ENCODE data around the gene CLCN1.

The CLCN1 gene

GRCh38 chr7:143295870-143296269 lies 20.0 kb upstream of the CLCN1 start:
- DNase-seq (ENCODE audit: low read depth, low spot score), result no peak

DNA sequence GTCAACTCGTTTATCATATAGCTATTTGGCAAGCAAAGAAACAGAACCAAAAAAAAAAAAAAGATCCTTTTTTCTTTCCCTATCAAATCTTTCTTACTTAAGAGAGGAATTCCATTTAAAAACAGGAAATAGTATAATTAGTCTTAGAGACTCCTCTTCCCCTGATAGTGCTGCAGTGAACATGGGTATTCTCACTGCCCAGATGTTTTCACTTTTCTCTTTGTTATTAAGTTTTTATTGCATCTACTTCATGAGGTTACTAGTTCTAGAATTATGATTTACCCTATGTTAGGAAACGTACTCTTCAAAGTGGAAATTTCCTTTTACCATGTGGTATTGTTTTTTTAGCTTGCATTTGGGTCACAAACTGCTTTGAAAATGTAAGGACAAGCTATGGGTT lies 19.2 kb upstream of the CLCN1 start:
- DNase-seq (ENCODE audit: low read depth, low spot score), result no peak

- no peak for DNase-seq (ENCODE audit: low read depth, low spot score)
Measured at GRCh38 chr7:143299346-143299745, 16.6 kb upstream of the CLCN1 start.

DNA sequence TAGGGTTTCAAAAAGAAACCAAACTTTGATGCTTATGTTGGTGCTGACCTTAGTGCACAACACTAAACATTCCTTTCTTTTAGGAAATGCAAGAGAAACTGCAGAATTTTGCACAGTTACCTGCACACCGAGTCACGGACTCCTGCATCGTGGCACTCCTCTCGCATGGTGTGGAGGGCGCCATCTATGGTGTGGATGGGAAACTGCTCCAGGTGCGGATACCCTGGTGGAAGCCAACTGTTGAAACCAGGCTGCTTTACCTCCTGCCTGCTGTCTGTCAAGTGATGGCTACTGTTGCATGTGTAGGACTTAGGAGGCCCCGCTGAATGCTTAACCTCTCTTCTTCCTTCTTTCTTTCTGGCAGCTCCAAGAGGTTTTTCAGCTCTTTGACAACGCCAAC lies 16.1 kb upstream of the CLCN1 start:
- no peak for DNase-seq (ENCODE audit: low read depth, low spot score)

- no peak for DNase-seq (ENCODE audit: low read depth, low spot score)
Measured at GRCh38 chr7:143300959-143301935, 14.7 kb upstream of the CLCN1 start.

DNA sequence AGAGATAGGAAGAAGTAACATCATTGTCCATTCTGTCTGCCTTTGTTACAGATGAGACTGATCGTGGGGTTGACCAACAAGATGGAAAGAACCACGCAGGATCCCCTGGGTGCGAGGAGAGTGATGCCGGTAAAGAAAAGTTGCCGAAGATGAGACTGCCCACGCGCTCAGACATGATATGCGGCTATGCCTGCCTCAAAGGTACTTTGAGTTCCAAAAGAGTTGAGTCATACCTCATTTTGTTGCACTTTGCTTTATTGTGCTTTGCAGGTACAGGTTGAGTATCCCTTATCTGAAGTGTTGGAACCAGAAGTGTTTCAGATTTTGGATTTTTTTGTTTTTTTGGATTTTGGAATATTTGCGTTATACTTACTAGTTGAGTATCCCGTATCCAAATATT lies 12.2 kb upstream of the CLCN1 start:
- DNase-seq (ENCODE audit: low read depth, low spot score), result no peak

DNA sequence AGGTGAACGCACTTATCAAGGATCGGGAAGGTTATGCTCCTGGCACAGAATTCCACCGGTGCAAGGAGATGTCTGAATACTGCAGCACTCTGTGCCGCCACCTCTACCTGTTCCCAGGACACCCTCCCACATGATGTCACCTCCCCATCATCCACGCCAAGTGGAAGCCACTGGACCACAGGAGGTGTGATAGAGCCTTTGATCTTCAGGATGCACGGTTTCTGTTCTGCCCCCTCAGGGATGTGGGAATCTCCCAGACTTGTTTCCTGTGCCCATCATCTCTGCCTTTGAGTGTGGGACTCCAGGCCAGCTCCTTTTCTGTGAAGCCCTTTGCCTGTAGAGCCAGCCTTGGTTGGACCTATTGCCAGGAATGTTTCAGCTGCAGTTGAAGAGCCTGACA lies 11.0 kb upstream of the CLCN1 start:
- no peak for DNase-seq (ENCODE audit: low read depth, low spot score)

DNA sequence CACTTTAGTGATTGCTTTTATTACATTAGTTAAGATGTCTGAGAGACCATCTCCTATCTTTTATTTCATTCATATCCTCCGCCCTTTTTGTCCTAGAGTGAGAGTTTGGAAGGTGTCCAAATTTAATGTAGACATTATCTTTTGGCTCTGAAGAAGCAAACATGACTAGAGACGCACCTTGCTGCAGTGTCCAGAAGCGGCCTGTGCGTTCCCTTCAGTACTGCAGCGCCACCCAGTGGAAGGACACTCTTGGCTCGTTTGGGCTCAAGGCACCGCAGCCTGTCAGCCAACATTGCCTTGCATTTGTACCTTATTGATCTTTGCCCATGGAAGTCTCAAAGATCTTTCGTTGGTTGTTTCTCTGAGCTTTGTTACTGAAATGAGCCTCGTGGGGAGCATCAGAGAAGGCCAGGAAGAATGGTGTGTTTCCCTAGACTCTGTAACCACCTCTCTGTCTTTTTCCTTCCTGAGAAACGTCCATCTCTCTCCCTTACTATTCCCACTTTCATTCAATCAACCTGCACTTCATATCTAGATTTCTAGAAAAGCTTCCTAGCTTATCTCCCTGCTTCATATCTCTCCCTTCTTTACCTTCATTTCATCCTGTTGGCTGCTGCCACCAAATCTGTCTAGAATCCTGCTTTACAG lies 10.4 kb upstream of the CLCN1 start:
- no peak for DNase-seq (ENCODE audit: low read depth, low spot score)

DNA sequence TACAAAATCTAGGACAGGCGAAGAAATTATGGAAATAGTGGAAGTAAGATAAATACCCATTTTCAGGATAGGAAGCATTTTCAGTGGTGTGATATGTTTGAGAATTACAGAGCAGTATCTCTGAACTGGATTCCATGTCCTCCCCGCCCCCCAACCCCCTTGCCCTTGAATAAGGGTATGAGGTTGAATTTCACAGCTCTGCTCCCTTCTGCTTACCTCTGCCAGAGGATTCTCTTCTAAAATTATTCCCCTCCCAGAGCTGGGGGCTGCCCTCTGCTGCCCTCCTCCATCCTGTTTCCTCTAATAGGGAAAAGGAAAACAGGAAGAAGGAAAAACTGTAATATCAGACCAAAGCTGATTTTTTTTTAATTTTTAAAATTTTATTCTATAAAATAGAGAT lies 7.3 kb upstream of the CLCN1 start:
- DNase-seq (ENCODE audit: low read depth, low spot score), result no peak

DNA sequence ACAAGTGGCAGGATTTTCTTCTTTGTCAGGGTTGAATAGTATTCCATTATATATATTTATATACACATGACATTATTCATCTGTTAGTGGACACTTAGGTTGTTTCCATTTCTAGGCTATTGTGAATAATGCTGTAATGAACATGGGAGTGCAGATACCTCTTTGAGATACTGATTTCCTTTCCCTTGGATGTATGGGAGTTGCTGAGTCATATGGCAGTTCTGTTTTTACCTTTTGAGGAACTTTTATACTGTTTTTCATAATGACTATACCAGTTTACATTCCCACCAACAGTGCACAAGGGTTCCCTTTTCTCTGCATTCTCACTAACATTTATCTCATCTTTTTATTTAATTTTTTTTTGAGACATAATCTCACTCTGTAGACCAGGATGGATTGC lies 1.8 kb upstream of the CLCN1 start:
- DNase-seq (ENCODE audit: low read depth, low spot score), result no peak

- DNase-seq (ENCODE audit: low read depth, low spot score), result no peak
Measured at GRCh38 chr7:143316492-143316891, 581 bp downstream of the CLCN1 start.

DNA sequence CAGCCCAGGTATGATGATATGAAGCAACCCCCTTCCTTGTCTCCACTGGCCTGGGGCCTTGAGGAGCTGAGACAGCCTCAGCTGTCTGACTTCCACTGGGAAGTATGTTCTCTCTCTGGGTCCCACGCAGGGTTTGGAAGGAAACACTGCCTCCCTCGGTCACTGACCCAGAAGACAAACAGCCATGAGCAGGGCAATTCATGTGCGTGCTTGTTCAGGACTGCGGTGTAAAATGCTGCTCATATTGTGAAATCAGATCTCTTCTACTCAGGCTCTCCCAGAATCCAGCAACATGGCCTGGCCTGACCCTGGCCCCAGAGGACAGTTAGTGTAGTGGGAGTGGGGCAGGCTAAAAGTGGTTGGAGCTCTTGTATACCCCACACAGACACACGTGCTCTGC lies 2.8 kb downstream of the CLCN1 start:
- peak; percentile 37 for DNase-seq (ENCODE audit: low read depth, low spot score)

DNA sequence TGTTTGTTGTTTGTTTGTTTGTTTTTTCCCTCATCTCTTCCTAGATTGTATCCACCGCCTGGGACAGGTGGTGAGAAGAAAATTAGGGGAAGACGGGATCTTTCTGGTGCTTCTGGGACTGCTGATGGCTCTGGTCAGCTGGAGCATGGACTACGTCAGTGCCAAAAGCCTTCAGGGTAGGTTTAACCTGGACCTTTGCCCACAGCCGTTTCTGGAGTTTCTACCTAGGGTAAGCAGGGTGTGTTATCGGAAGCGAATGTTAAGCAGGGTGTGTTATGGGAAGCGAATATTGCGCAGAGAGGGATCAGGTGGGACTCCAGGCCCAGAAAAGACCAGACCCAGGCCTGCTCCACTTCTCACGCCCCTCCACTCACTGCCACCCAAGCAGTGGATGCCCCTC lies 4.7 kb downstream of the CLCN1 start:
- DNase-seq (ENCODE audit: low read depth, low spot score), result no peak

GRCh38 chr7:143321242-143321641 lies 5.3 kb downstream of the CLCN1 start:
- no peak for DNase-seq (ENCODE audit: low read depth, low spot score)

- DNase-seq (ENCODE audit: low read depth, low spot score), result no peak
Measured at GRCh38 chr7:143321734-143322133, 5.8 kb downstream of the CLCN1 start.

DNA sequence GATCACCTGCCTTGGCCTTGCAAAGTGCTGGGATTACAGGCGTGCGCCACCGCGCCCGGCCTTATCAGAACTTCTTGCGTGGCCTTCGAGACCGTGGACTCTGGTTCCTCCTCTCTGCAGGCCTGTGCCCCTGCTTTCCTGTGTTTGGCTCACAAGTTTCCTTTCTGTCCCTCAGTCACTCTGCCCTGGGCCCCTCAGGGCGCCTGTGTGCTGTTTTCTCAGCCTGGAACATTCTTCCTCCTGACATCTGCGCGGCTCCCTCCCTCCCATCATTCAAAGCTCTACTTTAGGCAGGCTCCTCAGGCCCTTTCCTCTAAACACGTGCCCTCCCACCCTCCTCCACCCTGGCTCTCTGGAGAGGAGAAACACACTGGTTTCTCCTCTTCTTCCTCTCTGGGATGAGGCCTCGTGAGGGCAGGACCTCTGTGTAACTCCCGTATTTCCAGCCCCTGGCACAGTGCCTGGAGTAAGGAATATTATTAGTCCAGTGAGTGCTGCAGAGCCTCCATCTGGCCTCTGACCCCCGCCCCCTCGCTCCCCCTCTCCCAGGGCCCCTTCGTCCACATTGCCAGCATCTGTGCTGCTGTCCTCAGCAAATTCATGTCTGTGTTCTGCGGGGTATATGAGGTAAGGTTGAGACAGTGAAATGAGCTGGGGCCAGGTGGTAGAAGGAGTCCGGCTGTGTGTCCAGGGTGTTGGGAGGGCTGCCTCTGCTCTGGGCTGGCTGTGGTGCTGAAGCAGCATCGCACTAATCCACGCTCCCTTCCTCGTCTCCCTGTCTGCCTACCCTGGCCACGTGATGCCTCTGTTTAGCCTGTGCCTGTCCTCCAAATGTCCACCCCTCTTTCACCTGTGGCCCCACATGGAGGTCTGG lies 7.1 kb downstream of the CLCN1 start:
- no peak for DNase-seq (ENCODE audit: low read depth, low spot score)

DNA sequence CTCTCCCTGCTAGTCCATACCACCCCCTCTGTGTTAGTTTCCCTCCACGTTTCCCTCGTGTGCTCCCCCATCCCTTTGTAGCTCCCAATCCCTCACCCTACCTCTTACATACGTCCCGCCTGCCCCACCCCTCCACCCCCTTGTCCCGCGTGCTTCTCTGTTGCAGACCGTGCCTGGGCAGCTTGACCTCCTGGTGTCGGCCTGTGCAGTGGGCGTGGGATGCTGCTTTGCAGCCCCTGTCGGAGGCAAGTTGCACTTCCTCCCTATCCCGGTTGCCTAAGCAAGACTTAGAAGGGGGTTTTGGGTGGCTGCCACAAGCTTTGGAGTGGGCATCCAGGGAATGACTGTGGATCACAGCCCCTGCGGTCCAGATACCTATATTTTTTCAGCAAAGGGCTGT lies 7.7 kb downstream of the CLCN1 start:
- DNase-seq (ENCODE audit: low read depth, low spot score), result no peak

GRCh38 chr7:143325240-143325639 lies 9.3 kb downstream of the CLCN1 start:
- DNase-seq (ENCODE audit: low read depth, low spot score), result no peak

GRCh38 chr7:143327903-143328302 lies 12.0 kb downstream of the CLCN1 start:
- DNase-seq (ENCODE audit: low read depth, low spot score), result no peak

- DNase-seq (ENCODE audit: low read depth, low spot score), result no peak
Measured at GRCh38 chr7:143329471-143330170, 13.7 kb downstream of the CLCN1 start.

GRCh38 chr7:143331179-143331801 lies 15.4 kb downstream of the CLCN1 start:
- peak; percentile 41 for DNase-seq (ENCODE audit: low read depth, low spot score)
